WTC11 (cell line): ENCODE results near the gene BRINP1. TPM values are rescaled to one million over a fixed set of nuclear protein-coding genes. Genes with fewer than 3 reads are reported as not detected.

Experiments
- ATAC-seq: fragments of 200-7000 bp; cut with Tn5 transposase; 2 replicates; pipeline ENCODE4 v1.10.0; 2021; ENCODE audit warnings: mild to moderate bottlenecking, moderate library complexity
- CTCF ChIA-PET: fragments of 300-600 bp; sonication (Branson Sonifier 250); formaldehyde crosslinking; loops from one replicate; lab custom pipeline; 2021; ENCODE audit warnings: antibody characterized with exemption; lab: Charles Lee
- POLR2A ChIA-PET: fragments of 350-600 bp; sonication (Branson Sonifier 250); formaldehyde crosslinking; loops from one replicate; lab custom pipeline; 2021; ENCODE audit warnings: antibody characterized with exemption; lab: Charles Lee
- DNase-seq: peaks from one replicate; pipeline ENCODE4 v3.0.0; 2021; ENCODE audit warnings: low spot score
- H3K27ac Mint-ChIP-seq: 2 replicates; pipeline ENCODE4 v1.8.0; 2021; ENCODE audit warnings: mixed read lengths
- H3K27me3 Mint-ChIP-seq: 2 replicates; pipeline ENCODE4 v1.8.0; 2021; ENCODE audit warnings: low read depth, mild to moderate bottlenecking, moderate library complexity, mixed read lengths
- H3K36me3 Mint-ChIP-seq: 2 replicates; pipeline ENCODE4 v1.8.0; 2021; ENCODE audit warnings: mixed read lengths
- H3K4me1 Mint-ChIP-seq: 2 replicates; pipeline ENCODE4 v1.8.0; 2022; ENCODE audit warnings: mixed read lengths
- H3K4me3 Mint-ChIP-seq: 2 replicates; pipeline ENCODE4 v1.8.0; 2021; ENCODE audit warnings: mild to moderate bottlenecking, moderate library complexity, mixed read lengths
- H3K9me3 Mint-ChIP-seq: 2 replicates; pipeline ENCODE4 v1.8.0; 2021; ENCODE audit warnings: mixed read lengths
- ESRRA ChIP-seq: sonication (generic); formaldehyde crosslinking; IDR thresholded peaks from 2 replicates; pipeline ENCODE4 v1.8.1; 2022; ENCODE audit warnings: mild to moderate bottlenecking, missing genetic modification reagents, borderline replicate concordance
- FOXP1 ChIP-seq: sonication (generic); formaldehyde crosslinking; IDR thresholded peaks from 2 replicates; pipeline ENCODE4 v1.8.0; 2022; ENCODE audit warnings: missing genetic modification reagents, mild to moderate bottlenecking, moderate library complexity, borderline replicate concordance
- IRF2 ChIP-seq: sonication (generic); formaldehyde crosslinking; IDR thresholded peaks from 2 replicates; pipeline ENCODE4 v1.8.0; 2022; ENCODE audit warnings: low read depth, missing genetic modification reagents, borderline replicate concordance
- JAZF1 ChIP-seq: fragments of 250-450 bp; sonication (Bioruptor Pico); IDR thresholded peaks from 2 replicates; pipeline ENCODE4 v1.9.0; 2021; ENCODE audit warnings: moderate library complexity, mild to moderate bottlenecking, inconsistent platforms
- MXD4 ChIP-seq: fragments of 250-450 bp; sonication (Bioruptor Pico); IDR thresholded peaks from 2 replicates; pipeline ENCODE4 v1.8.0; 2021; ENCODE audit warnings: mild to moderate bottlenecking, moderate library complexity, borderline replicate concordance
- MYBL2 ChIP-seq: sonication (generic); formaldehyde crosslinking; IDR thresholded peaks from 2 replicates; pipeline ENCODE4 v1.8.1; 2023; ENCODE audit warnings: mild to moderate bottlenecking, moderate library complexity, missing genetic modification reagents
- NFYB ChIP-seq: sonication (generic); formaldehyde crosslinking; conservative IDR thresholded peaks from 2 replicates; pipeline ENCODE4 v1.8.0; 2022; ENCODE audit warnings: low read depth, missing genetic modification reagents
- TEAD1 ChIP-seq: sonication (generic); formaldehyde crosslinking; IDR thresholded peaks from 2 replicates; pipeline ENCODE4 v1.8.0; 2022; ENCODE audit warnings: mild to moderate bottlenecking, missing genetic modification reagents
- ZNF317 ChIP-seq: sonication (generic); formaldehyde crosslinking; IDR thresholded peaks from 2 replicates; pipeline ENCODE4 v1.8.1; 2023; ENCODE audit warnings: low read depth, mild to moderate bottlenecking, moderate library complexity, missing genetic modification reagents, borderline replicate concordance
- ZNF396 ChIP-seq: fragments of 250-450 bp; sonication (Bioruptor Pico); IDR thresholded peaks from 2 replicates; pipeline ENCODE4 v1.8.0; 2021; ENCODE audit warnings: mild to moderate bottlenecking, moderate library complexity, borderline replicate concordance
- total RNA-seq: library from RNA; stranded (reverse); gene quantifications from 3 replicates; pipeline ENCODE4 v1.2.3, GENCODE V29; 2021
- TF ChIP-seq, protein P1 (sequence below): sonication (generic); formaldehyde crosslinking; IDR thresholded peaks from 2 replicates; pipeline ENCODE4 v1.8.1; 2022; ENCODE audit warnings: mild to moderate bottlenecking, missing genetic modification reagents, moderate library complexity, borderline replicate concordance
- TF ChIP-seq, protein P2 (sequence below): sonication (generic); formaldehyde crosslinking; IDR thresholded peaks from 2 replicates; pipeline ENCODE4 v1.8.1; 2022; ENCODE audit warnings: missing genetic modification reagents, borderline replicate concordance
- TF ChIP-seq, protein P3 (sequence below): sonication (generic); formaldehyde crosslinking; IDR thresholded peaks from 2 replicates; pipeline ENCODE4 v1.8.0; 2023; ENCODE audit warnings: missing genetic modification reagents, mild to moderate bottlenecking, borderline replicate concordance
- TF ChIP-seq, protein P4 (sequence below): sonication (generic); formaldehyde crosslinking; IDR thresholded peaks from 2 replicates; pipeline ENCODE4 v1.8.0; 2022; ENCODE audit warnings: mild to moderate bottlenecking, missing genetic modification reagents
- TF ChIP-seq, protein P5 (sequence below): sonication (generic); formaldehyde crosslinking; IDR thresholded peaks from 2 replicates; pipeline ENCODE4 v1.8.1; 2023; ENCODE audit warnings: mild to moderate bottlenecking, missing genetic modification reagents
- TF ChIP-seq, protein P6 (sequence below): fragments of 250-450 bp; sonication (Bioruptor Pico); IDR thresholded peaks from 2 replicates; pipeline ENCODE4 v1.9.0; 2021; ENCODE audit warnings: mild to moderate bottlenecking

BRINP1 gene
- total RNA-seq, 1 experiment from 2014 or later, result 19.5 TPM

DNA sequence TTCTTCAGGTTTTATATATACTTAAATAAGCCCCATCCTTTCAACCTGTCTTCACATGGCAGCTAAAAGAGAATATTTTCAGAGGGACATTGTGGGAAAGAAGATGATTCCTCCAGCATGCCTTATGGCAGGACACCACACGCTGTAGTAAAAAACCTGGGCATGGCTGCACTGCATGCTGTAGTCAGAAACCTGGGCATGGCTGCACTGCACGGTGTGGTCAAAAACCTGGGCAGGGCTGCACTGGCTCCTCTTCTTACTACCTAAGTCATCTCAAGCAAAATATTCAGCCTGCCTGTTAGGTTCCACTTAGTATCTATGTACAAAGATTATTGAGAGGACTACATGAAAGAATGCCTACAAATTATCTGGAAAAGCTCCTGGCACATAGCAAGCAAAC lies 153.6 kb downstream of the BRINP1 start:
- Mint-ChIP-seq H3K9me3 (no peaks in the 10 kb centered on the region), H3K36me3 (peaks cover 8% of the 10 kb centered on the region), H3K4me3 (no peak overlapping the region), H3K27ac (no peak overlapping the region), H3K27me3 (no peaks in the 10 kb centered on the region), H3K4me1 (peaks cover 11% of the 10 kb centered on the region)
- ATAC-seq, result no peak
- DNase-seq, result no peak
- POLR2A ChIA-PET, result no interaction called here
- no peak for TF ChIP-seq ESRRA
- TF ChIP-seq NFYB (CRISPR knock-in tag), result no peak
- no peak for TF ChIP-seq MXD4
- no peak for TF ChIP-seq JAZF1 (CRISPR knock-in tag)
- no peak for TF ChIP-seq ZNF396 (CRISPR knock-in tag)
- TF ChIP-seq, protein P1, sequence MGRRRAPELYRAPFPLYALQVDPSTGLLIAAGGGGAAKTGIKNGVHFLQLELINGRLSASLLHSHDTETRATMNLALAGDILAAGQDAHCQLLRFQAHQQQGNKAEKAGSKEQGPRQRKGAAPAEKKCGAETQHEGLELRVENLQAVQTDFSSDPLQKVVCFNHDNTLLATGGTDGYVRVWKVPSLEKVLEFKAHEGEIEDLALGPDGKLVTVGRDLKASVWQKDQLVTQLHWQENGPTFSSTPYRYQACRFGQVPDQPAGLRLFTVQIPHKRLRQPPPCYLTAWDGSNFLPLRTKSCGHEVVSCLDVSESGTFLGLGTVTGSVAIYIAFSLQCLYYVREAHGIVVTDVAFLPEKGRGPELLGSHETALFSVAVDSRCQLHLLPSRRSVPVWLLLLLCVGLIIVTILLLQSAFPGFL (CRISPR knock-in tag), result no peak
- TF ChIP-seq, protein P2, sequence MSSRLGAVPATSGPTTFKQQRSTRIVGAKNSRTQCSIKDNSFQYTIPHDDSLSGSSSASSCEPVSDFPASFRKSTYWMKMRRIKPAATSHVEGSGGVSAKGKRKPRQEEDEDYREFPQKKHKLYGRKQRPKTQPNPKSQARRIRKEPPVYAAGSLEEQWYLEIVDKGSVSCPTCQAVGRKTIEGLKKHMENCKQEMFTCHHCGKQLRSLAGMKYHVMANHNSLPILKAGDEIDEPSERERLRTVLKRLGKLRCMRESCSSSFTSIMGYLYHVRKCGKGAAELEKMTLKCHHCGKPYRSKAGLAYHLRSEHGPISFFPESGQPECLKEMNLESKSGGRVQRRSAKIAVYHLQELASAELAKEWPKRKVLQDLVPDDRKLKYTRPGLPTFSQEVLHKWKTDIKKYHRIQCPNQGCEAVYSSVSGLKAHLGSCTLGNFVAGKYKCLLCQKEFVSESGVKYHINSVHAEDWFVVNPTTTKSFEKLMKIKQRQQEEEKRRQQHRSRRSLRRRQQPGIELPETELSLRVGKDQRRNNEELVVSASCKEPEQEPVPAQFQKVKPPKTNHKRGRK (CRISPR knock-in tag), result no peak
- no peak for TF ChIP-seq MYBL2
- TF ChIP-seq, protein P3, sequence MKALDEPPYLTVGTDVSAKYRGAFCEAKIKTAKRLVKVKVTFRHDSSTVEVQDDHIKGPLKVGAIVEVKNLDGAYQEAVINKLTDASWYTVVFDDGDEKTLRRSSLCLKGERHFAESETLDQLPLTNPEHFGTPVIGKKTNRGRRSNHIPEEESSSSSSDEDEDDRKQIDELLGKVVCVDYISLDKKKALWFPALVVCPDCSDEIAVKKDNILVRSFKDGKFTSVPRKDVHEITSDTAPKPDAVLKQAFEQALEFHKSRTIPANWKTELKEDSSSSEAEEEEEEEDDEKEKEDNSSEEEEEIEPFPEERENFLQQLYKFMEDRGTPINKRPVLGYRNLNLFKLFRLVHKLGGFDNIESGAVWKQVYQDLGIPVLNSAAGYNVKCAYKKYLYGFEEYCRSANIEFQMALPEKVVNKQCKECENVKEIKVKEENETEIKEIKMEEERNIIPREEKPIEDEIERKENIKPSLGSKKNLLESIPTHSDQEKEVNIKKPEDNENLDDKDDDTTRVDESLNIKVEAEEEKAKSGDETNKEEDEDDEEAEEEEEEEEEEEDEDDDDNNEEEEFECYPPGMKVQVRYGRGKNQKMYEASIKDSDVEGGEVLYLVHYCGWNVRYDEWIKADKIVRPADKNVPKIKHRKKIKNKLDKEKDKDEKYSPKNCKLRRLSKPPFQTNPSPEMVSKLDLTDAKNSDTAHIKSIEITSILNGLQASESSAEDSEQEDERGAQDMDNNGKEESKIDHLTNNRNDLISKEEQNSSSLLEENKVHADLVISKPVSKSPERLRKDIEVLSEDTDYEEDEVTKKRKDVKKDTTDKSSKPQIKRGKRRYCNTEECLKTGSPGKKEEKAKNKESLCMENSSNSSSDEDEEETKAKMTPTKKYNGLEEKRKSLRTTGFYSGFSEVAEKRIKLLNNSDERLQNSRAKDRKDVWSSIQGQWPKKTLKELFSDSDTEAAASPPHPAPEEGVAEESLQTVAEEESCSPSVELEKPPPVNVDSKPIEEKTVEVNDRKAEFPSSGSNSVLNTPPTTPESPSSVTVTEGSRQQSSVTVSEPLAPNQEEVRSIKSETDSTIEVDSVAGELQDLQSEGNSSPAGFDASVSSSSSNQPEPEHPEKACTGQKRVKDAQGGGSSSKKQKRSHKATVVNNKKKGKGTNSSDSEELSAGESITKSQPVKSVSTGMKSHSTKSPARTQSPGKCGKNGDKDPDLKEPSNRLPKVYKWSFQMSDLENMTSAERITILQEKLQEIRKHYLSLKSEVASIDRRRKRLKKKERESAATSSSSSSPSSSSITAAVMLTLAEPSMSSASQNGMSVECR (CRISPR knock-in tag), result no peak
- TF ChIP-seq, protein P4, sequence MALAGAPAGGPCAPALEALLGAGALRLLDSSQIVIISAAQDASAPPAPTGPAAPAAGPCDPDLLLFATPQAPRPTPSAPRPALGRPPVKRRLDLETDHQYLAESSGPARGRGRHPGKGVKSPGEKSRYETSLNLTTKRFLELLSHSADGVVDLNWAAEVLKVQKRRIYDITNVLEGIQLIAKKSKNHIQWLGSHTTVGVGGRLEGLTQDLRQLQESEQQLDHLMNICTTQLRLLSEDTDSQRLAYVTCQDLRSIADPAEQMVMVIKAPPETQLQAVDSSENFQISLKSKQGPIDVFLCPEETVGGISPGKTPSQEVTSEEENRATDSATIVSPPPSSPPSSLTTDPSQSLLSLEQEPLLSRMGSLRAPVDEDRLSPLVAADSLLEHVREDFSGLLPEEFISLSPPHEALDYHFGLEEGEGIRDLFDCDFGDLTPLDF, result no peak
- TF ChIP-seq ZNF317 (CRISPR knock-in tag), result no peak
- no peak for TF ChIP-seq IRF2 (CRISPR knock-in tag)
- TF ChIP-seq TEAD1, result no peak
- TF ChIP-seq, protein P5, sequence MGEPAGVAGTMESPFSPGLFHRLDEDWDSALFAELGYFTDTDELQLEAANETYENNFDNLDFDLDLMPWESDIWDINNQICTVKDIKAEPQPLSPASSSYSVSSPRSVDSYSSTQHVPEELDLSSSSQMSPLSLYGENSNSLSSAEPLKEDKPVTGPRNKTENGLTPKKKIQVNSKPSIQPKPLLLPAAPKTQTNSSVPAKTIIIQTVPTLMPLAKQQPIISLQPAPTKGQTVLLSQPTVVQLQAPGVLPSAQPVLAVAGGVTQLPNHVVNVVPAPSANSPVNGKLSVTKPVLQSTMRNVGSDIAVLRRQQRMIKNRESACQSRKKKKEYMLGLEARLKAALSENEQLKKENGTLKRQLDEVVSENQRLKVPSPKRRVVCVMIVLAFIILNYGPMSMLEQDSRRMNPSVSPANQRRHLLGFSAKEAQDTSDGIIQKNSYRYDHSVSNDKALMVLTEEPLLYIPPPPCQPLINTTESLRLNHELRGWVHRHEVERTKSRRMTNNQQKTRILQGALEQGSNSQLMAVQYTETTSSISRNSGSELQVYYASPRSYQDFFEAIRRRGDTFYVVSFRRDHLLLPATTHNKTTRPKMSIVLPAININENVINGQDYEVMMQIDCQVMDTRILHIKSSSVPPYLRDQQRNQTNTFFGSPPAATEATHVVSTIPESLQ (CRISPR knock-in tag), result no peak
- TF ChIP-seq, protein P6, sequence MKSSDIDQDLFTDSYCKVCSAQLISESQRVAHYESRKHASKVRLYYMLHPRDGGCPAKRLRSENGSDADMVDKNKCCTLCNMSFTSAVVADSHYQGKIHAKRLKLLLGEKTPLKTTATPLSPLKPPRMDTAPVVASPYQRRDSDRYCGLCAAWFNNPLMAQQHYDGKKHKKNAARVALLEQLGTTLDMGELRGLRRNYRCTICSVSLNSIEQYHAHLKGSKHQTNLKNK (CRISPR knock-in tag), result no peak
- no peak for TF ChIP-seq FOXP1 (CRISPR knock-in tag)
- CTCF ChIA-PET, result interaction anchor here (1.8 kb wide), 1 partner anchor 150 kb away, joined by 3 read pairs; no protein-coding TSS in a partner anchor
